GM18858 (cell line): Measurements from ENCODE around the gene CACNA2D3.
A peak's percentile ranks its signal among the peaks of the same experiment; 100 is the strongest.
"Not testable (repeated sequence)": the region's sequence is repeated elsewhere in the genome, so short reads cannot be mapped to it uniquely, and the experiment has no call there.

Experiments
- ATAC-seq: cut with Tn5 transposase; IDR thresholded peaks from one replicate; pipeline ENCODE4 v1.9.1; 2021; ENCODE audit not compliant: unreplicated experiment

The CACNA2D3 gene

GRCh38 chr3:54122324-54123002, at the start of gene CACNA2D3:
TSS of gene CACNA2D3 (plus strand) at chr3:54122552.
- no peak for ATAC-seq

- no peak for ATAC-seq
Observed at GRCh38 chr3:54073386-54073785, 49.0 kb upstream of the CACNA2D3 start.

- no peak for ATAC-seq
Observed at GRCh38 chr3:54079314-54079713, 43.0 kb upstream of the CACNA2D3 start.

- no peak for ATAC-seq
Observed at GRCh38 chr3:54079730-54080325, 42.5 kb upstream of the CACNA2D3 start.

- no peak for ATAC-seq
Observed at GRCh38 chr3:54083921-54084320, 38.4 kb upstream of the CACNA2D3 start.

GRCh38 chr3:54085936-54086335, 36.4 kb upstream of the CACNA2D3 start:
- no peak for ATAC-seq

GRCh38 chr3:54086652-54087405, 35.5 kb upstream of the CACNA2D3 start:
- ATAC-seq = no peak

- ATAC-seq = no peak
Observed at GRCh38 chr3:54087581-54088410, 34.6 kb upstream of the CACNA2D3 start.

- ATAC-seq = no peak
Observed at GRCh38 chr3:54093491-54094248, 28.7 kb upstream of the CACNA2D3 start.

GRCh38 chr3:54094926-54095325, 27.4 kb upstream of the CACNA2D3 start:
- no peak for ATAC-seq

GRCh38 chr3:54099381-54099780, 23.0 kb upstream of the CACNA2D3 start:
- ATAC-seq = no peak

- ATAC-seq = no peak
Observed at GRCh38 chr3:54104084-54104483, 18.3 kb upstream of the CACNA2D3 start.

- ATAC-seq = not testable (repeated sequence)
Observed at GRCh38 chr3:54116129-54116528, 6.2 kb upstream of the CACNA2D3 start.

- peak; percentile 63 for ATAC-seq
Observed at GRCh38 chr3:54120657-54121413, 1.5 kb upstream of the CACNA2D3 start.

- no peak for ATAC-seq
Observed at GRCh38 chr3:54121414-54122323, 683 bp upstream of the CACNA2D3 start.

GRCh38 chr3:54123003-54123775, 837 bp downstream of the CACNA2D3 start:
- ATAC-seq = no peak

- no peak for ATAC-seq
Observed at GRCh38 chr3:54123776-54124196, 1.4 kb downstream of the CACNA2D3 start.

GRCh38 chr3:54125300-54125699, 2.9 kb downstream of the CACNA2D3 start:
- ATAC-seq = no peak
